Measurements from ENCODE around the gene GATB. TPM values are rescaled to one million over a fixed set of nuclear protein-coding genes. Genes with fewer than 3 reads are reported as not detected.
"Not testable (repeated sequence)": the region's sequence is repeated elsewhere in the genome, so short reads cannot be mapped to it uniquely, and the experiment has no call there.

GATB gene
- total and polyA plus RNA-seq, 2 donors (not counting 3 experiments of a cell fraction or from before 2014, with no cell fraction given): 14.4 to 17.7 TPM

- Histone ChIP-seq H2AFZ (ENCODE audit: low read depth, low read length) (no peak overlapping the region), H3K9me3 (replicated peaks; ENCODE audit: control insufficient read depth, insufficient read depth, low read length) (no peaks in the 10 kb centered on the region), H4K20me1 (replicated peaks; ENCODE audit: control insufficient read depth, extremely low read depth, insufficient read depth, low read length) (no peaks in the 10 kb centered on the region), H3K36me3 (ENCODE audit: control insufficient read depth in 2 of 2, extremely low read depth in 1 of 2, insufficient read depth in 2 of 2, low read length in 2 of 2) (no peaks in the 10 kb centered on the region), H3K9me1 (replicated peaks; ENCODE audit: control insufficient read depth, extremely low read depth, insufficient read depth, low read length) (no peaks in the 10 kb centered on the region), H3K4me1 (ENCODE audit: control insufficient read depth, extremely low read depth, insufficient read depth, low read length) (no peaks in the 10 kb centered on the region), H3K4me3 (replicated peaks in 1 of 3; ENCODE audit: insufficient read depth in 1 of 3, low read depth in 1 of 3, low read length in 3 of 3) (no peak overlapping the region), H3K27ac (ENCODE audit: insufficient read depth, low read depth, low read length) (no peak overlapping the region), H3K9ac (replicated peaks; ENCODE audit: extremely low read depth, insufficient read depth, low read length) (no peak overlapping the region), H3K4me2 (ENCODE audit: insufficient read depth, low read length) (no peak overlapping the region), H3K27me3 (ENCODE audit: control insufficient read depth in 2 of 2, insufficient read depth in 2 of 2, low read length in 2 of 2) (no peaks in the 10 kb centered on the region), H3K79me2 (ENCODE audit: control insufficient read depth, insufficient read depth, low read length) (no peaks in the 10 kb centered on the region)
- FAIRE-seq: no peak
- TF ChIP-seq MAX (IDR thresholded peaks at IDR 0.05; ENCODE audit: insufficient read depth, insufficient read length): no peak
- TF ChIP-seq EZH2 (IDR thresholded peaks at IDR 0.05; ENCODE audit: borderline replicate concordance, low read depth, low read length, severe bottlenecking): no peak
- TF ChIP-seq CTCF (IDR thresholded peaks at IDR 0.05; ENCODE audit: extremely low read depth in 1 of 2, insufficient read depth in 1 of 2, low read depth in 1 of 2, low read length in 2 of 2): no peak
- no peak for TF ChIP-seq MYC (IDR thresholded peaks at IDR 0.05; ENCODE audit: low read depth, low read length)
- TF ChIP-seq POLR2AphosphoS5 (IDR thresholded peaks at IDR 0.05; ENCODE audit: insufficient read depth, low read depth, low read length): no peak
- TF ChIP-seq JUN (IDR thresholded peaks at IDR 0.05; ENCODE audit: borderline replicate concordance, insufficient read depth, insufficient read length, low read depth): no peak
- no peak for TF ChIP-seq GATA2 (IDR thresholded peaks at IDR 0.05; ENCODE audit: insufficient read depth, insufficient read length, low read depth, low read length)
- no peak for TF ChIP-seq POLR2A (IDR thresholded peaks at IDR 0.05; ENCODE audit: low read depth, low read length)
- TF ChIP-seq FOS (IDR thresholded peaks at IDR 0.05; ENCODE audit: borderline replicate concordance, insufficient read depth, low read length): no peak
- intact Hi-C loops (cut with micrococcal nuclease) (no loop called here), dilution Hi-C loops (cut with MboI; ENCODE audit: extremely low pct_ligation_motif_present, low sequenced_read_pairs) (no loop called here)
- POLR2A ChIA-PET: no interaction called here
- CTCF ChIA-PET: no interaction called here
- BruUV-seq (replicated peaks): no TSS peak
- no peak for DNase-seq (ENCODE audit: low read depth, low spot score)
Observed at GRCh38 chr4:151736361-151736760, 24.4 kb downstream of the GATB start.

- H3K79me2 ChIP-seq (ENCODE audit: control insufficient read depth, insufficient read depth, low read length); DNase-seq (ENCODE audit: low read depth, low spot score); POLR2A ChIA-PET; H2AFZ ChIP-seq (ENCODE audit: low read depth, low read length); H3K36me3 ChIP-seq (ENCODE audit: control insufficient read depth in 2 of 2, extremely low read depth in 1 of 2, insufficient read depth in 2 of 2, low read length in 2 of 2); H3K9me1 ChIP-seq (replicated peaks; ENCODE audit: control insufficient read depth, extremely low read depth, insufficient read depth, low read length); H3K4me1 ChIP-seq (ENCODE audit: control insufficient read depth, extremely low read depth, insufficient read depth, low read length); H3K9ac ChIP-seq (replicated peaks; ENCODE audit: extremely low read depth, insufficient read depth, low read length); FAIRE-seq; H4K20me1 ChIP-seq (replicated peaks; ENCODE audit: control insufficient read depth, extremely low read depth, insufficient read depth, low read length); H3K27ac ChIP-seq (ENCODE audit: insufficient read depth, low read depth, low read length); H3K27me3 ChIP-seq (ENCODE audit: control insufficient read depth in 2 of 2, insufficient read depth in 2 of 2, low read length in 2 of 2); H3K4me3 ChIP-seq (replicated peaks in 1 of 3; ENCODE audit: insufficient read depth in 1 of 3, low read depth in 1 of 3, low read length in 3 of 3); BruUV-seq (replicated peaks); dilution Hi-C loops (cut with MboI; ENCODE audit: extremely low pct_ligation_motif_present, low sequenced_read_pairs); H3K4me2 ChIP-seq (ENCODE audit: insufficient read depth, low read length); H3K9me3 ChIP-seq (replicated peaks; ENCODE audit: control insufficient read depth, insufficient read depth, low read length); CTCF ChIA-PET; intact Hi-C loops (cut with micrococcal nuclease): not testable (repeated sequence)
Observed at GRCh38 chr4:151731670-151732069, 29.1 kb downstream of the GATB start.
